DMS 273 treated with DMSO at 0.1 percent for 48 hours (cell line): ENCODE measurements around the gene IAPP.
"Not testable (repeated sequence)": the region's sequence is repeated elsewhere in the genome, so short reads cannot be mapped to it uniquely, and the experiment has no call there.

ENCODE experiments used
- DNase-seq: peaks from one replicate; lab custom pipeline; 2025; lab: John Stamatoyannopoulos, UW

IAPP gene

DNA sequence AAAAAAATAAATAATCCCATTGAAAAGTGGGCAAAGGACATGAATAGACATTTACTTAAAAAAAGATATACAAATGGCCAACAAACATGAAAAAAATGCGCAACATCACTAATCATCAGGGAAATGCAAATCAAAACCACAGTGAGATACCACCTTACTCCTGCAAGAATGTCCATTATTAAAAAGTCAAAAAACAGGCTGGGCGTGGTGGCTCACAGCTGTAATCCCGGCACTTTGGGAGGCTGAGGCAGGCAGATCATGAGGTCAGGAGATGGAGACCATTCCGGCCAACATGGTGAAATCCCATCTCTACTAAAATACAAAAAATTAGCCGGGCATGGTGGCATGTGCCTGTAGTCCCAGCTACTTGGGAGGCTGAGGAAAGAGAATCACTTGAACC lies 8.6 kb downstream of the IAPP start:
- DNase-seq = not testable (repeated sequence)

DNA sequence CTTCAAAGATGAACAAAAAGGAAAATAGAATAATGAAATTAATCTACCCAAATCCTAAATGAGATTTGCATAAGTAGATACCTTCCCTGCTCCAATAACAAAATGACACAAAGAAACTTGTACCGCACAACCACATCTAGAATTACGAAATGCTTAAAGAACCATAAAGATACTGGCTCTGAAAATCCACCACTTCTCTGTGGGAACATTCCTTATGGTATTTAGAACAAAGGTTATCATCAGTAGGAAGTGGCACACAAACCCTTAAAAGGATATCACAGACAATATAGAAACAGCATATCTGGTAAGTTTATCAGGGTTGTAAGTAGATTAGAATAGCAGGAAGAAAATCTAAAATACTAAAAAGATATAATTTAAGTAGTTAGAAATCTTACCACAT lies 11.6 kb downstream of the IAPP start:
- no peak for DNase-seq

DNA sequence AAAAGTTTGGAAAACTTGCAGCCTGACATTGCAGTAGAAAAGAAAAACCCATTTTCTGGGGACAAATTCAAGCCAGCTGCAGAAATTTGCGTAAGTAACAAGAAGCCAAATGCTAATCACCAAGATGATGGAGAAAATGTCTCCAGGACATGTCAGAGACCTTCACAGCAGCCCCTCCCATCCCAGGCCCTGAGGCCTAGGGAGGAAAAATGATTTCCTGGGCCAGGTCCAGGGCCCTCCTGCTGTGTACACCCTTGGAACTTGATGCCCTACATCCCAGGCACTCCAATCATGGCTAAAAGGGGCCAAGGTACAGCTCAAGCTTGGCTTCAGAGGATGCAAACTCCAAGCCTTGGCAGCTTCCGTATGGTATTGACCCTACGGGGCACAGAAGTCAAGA lies 14.5 kb downstream of the IAPP start:
- no peak for DNase-seq

DNA sequence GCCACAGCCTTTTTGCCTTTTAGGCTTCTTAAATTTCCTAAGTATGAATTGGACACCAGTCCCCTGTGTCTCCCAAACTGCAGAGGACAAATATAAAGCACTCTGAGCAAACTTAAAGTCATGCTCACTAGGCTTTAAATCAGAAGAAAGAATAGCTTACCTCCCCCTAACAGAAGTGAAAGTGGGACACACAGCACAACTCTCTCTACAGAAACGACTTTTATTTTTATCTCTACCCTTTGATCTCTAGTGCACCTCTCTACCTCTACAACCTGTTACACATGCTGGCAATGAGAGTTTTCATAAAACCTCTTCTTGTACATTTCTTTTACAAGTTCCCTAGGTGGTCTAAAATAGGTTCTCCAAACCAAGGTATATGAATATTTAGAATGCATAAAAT lies 19.7 kb downstream of the IAPP start:
- no peak for DNase-seq

DNA sequence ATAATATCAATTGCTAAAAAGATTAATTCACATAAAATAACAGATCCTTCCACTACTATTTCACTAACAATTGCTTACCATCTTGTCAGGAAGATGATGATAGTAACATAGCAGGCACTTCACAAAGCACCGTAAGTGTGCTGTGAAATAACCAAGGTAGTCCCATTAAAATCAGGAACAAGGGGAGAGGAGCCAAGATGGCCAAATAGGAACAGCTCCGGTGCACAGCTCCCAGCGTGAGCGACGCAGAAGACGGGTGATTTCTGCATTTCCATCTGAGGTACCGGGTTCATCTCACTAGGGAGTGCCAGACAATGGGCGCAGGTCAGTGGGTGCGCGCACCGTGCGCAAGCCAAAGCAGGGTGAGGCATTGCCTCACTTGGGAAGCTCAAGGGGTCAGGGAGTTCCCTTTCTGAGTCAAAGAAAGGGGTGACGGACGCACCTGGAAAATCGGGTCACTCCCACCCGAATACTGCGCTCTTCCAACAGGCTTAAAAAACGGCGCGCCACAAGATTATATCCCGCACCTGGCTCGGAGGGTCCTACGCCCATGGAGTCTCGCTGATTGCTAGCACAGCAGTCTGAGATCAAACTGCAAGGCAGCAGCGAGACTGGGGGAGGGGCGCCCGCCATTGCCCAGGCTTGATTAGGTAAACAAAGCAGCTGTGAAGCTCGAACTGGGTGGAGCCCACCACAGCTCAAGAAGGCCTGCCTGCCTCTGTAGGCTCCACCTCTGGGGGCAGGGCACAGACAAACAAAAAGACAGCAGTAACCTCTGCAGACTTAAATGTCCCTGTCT lies 22.3 kb downstream of the IAPP start:
- DNase-seq = not testable (repeated sequence)

DNA sequence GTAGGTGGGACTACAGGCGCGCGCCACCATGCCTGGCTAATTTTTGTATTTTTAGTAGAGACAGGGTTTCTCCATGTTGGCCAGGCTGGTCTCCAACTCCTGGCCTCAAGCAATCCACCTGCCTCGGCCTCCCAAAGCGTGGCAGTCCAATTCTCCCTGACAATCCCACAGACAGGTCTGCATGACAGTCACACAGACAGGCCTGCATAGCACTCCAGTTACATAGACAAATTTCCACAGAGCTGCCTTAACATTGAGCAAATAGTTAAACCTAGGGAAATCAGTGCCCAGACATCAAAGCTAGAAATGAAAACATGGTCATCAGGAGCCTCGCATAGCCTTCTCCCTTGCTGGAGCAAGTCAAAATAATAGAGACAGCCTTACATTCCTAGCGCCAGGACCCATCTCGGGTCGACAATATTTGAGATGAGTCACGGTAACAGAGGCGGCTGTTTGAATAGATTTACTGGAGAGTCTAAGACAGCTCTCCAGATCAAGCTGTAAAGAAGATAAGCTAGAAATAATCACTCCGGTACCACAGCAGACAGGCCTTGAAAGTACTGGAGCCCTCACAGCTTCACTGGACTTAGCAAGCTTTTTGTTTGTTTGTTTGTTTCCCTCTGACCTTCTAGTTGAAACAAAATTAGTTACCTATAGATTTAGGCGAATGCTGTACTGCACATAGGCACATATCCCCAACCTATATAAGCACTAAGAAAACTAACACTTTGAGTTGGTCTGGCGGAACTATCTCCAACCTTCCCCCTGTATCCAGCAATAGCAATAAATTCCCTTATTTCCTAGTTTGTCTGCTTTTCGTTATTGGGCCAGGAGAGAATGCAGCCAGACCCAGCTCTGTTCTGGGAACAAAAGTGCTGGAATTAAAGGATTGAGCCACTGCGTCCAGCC lies 40.9 kb downstream of the IAPP start:
- no peak for DNase-seq

DNA sequence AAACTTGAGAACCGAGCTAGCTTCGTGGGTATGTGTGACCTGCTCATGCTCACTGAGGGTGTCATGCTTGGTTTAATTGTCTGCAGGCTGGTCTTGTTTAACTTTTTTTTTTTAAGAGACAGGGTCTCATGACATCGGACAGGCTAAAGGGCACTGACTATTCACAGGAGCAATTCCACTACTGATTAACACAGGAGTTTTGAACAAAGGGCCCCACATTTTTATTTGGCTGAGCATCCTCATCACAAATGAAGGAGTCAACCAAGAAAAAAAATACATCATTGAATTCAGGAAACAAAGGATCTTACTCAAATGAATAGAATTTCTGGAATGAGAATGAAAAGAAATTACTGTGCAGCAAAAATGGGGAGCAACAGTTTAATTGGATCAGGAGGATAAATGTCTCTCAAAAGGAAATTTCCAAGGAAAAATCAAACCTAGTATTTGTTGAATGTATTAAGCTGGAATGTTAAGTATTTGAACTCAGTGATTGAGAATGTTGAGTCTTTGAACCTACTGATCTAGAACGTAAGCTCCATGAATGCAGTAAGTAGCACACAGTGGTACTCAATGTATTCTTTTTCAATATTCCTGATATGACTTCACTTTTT lies 43.9 kb downstream of the IAPP start:
- DNase-seq = no peak

DNA sequence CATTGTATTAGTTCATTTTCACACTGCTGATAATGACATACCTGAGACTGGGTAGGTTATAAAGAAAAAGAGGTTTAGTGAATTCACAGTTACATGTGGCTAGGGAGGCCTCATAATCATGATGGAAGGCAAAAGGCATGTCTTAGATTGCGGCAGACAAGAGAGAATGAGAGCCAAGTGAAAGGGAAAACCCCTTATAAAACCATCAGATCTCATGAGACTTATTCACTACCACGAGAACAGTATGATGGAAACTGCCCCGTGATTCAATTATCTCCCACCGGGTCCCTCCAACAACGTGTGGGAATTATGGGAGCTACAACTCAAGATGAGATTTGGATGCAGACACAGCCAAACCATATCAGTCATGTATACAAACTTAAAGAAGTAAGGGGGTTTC lies 45.7 kb downstream of the IAPP start:
- DNase-seq = not testable (repeated sequence)

DNA sequence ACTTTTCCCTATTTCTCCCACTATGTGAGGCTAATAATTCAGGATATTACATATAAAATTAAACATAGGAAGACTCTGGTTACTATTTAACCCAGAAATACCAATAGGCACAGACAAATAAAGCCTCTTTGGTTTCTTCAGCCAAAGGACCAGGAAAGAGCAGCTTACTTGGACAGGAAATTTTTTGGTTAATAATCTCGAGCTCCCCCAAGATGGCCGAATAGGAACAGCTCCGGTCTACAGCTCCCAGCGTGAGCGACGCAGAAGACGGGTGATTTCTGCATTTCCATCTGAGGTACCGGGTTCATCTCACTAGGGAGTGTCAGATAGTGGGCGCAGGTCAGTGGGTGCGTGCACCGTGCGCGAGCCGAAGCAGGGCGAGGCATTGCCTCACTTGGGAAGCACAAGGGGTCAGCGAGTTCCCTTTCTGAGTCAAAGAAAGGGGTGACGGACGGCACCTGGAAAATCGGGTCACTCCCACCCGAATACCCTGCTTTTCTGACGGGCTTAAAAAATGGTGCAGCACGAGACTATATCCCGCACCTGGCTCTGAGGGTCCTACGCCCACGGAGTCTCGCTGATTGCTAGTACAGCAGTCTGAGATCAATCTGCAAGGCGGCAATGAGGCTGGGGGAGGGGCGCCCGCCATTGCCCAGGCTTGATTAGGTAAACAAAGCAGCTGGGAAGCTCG lies 46.5 kb downstream of the IAPP start:
- not testable (repeated sequence) for DNase-seq

DNA sequence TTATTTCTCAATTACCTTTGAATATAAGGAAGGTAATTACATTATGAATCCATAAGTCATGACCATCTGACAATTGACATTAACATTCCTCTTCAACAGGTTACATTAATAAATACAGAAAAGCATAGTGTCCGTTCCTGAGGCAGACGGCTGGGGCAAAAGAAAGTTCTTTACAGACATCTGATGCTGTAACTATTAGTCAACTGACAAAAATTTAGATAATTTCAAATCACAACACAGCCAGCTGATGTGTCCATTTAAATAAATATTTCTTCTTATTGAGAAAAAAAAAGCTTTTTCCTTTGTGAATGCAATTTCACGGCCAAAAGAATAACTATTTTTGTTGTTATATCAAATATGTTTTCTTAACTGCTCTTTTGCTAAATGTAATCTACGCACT lies 55.5 kb downstream of the IAPP start:
- DNase-seq = no peak
